ENCODE measurements around the gene SPATS2L.

Gene SPATS2L, protein sequence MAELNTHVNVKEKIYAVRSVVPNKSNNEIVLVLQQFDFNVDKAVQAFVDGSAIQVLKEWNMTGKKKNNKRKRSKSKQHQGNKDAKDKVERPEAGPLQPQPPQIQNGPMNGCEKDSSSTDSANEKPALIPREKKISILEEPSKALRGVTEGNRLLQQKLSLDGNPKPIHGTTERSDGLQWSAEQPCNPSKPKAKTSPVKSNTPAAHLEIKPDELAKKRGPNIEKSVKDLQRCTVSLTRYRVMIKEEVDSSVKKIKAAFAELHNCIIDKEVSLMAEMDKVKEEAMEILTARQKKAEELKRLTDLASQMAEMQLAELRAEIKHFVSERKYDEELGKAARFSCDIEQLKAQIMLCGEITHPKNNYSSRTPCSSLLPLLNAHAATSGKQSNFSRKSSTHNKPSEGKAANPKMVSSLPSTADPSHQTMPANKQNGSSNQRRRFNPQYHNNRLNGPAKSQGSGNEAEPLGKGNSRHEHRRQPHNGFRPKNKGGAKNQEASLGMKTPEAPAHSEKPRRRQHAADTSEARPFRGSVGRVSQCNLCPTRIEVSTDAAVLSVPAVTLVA

DNA sequence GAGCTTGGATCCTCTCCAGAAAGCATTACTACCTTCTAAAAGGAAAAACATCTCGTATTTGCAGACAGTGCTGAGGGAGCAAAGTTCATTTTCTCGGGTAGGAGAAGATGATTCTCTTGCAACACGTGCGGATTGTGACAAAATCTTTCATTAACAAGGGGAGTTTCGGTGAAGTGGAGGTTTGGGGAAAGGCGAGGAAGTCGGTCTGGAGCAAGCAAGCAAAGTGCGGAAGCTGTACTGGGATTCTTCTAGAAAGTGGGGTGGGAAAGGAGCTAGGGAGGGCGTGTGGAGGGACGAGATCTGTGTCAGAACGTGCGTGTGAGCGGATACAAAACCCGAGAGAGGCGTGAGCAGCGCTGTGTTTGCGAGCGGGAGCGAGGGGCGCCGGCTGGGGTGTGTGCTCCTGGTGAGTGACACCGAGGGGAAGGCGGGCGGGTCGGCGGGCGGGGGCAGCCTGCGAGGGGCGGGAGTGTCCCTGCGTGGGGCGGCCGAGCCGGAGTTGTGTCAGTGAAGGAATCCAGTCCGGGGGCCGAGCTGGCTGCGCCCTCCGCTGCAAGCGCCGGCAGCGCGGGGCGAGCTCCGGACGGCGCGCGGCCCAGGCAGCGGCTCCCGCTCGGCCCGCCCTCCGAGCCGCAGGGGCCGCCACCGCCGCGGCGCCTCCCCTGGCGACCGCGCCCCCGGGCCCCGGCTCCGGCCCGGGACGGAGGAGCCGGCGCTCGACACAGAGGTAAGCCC is at the start of gene SPATS2L:
Gene SPATS2L, plus strand, starts transcription at position 498 of the 735 bp plus-strand sequence. CDS start 82,552 bp downstream, outside the sequence.
- no peak for FAIRE-seq
- DNase-seq (ENCODE audit: low spot score): peak; percentile 76

DNA sequence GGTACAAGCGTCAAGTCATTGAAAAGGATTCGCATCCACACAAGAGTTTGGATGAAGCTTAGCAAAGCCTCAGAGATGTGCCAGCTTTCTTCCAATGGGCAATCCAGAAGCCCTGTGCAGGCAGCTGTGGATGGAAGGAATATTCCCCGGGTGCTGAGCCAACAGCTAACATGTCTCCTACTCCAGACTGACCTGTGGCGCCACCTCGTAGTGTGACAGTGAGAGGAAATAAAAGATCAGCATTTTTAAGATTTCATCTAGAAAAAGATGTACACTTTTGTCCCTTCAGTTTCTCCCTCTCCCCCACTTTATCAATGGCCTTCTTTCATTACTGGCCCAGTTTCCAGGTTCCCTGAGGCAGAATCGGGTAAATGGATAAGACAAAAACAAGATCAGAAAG is 48.9 kb upstream of the SPATS2L start:
- DNase-seq (ENCODE audit: low spot score) (no peak), FAIRE-seq (no peak)

DNA sequence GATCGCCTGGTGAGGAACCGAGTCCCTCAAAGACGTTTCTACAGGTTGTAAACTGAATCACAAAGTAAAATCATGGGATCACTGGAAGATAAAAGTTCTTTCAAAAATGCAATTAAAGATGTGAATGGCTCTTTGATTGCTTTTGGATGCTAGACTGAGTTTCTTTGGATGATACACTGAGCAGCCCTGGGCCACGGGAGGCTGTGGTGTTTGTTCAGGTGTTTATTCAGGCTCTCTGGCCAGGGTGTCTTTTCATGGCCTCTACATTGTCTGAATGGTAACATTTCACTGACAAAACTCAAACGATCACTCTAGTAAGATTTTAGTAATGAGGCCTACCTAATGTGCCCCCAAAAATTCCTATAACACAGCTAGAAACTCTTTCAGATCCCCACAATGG is 48.4 kb upstream of the SPATS2L start:
- no peak for DNase-seq (ENCODE audit: low spot score)
- FAIRE-seq: no peak

DNA sequence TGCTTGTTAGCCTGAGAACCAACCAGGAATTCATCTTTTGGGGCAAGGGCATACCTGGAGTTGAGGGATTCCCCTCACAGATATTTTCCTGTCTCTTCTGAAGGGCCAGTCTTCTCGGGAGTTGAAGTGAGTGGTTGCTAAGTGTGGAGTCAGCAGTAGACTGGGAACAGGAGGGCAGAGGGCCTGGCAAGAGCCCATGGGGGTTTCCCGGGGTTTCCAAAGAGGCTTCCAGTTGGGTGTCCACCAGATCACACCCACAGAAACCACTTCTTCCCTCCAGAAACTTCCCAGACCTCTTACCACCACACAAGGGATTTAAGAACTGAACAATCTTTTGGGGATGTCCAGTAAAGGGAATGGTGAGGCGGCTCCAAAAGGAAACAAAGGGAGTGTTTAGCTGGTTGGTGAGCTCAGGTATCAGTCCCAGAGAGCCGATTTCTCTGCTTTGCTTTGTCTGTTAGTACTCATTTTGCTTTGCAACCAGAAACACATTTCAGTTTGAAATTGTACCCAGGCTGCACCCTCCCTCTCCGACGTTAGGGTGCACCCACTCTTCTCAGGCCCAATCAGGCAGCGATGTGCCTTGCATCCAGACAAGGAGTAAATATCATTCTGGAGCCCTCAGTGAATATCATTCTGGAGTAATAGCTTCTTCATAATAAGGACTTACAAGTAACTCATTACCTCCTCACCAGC is 47.5 kb upstream of the SPATS2L start:
- DNase-seq (ENCODE audit: low spot score) (no peak), FAIRE-seq (no peak)

DNA sequence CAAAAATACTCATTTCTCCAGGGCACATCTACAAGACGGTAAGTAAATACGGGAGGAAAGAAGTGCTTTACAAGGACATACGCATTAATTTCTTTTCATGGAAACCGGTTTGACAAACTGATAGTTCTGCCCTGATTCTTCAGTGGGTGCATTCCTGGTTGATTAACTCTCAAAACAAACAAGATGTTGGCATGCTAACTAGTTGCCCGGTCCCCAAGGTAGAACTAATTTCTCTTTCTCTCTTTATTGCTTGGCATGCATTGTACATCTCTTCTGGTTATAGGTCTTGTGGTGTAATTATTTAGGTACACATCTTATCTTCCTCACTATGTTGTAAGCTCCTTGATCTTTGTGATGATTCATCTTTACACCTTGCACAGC is 46.9 kb upstream of the SPATS2L start:
- DNase-seq (ENCODE audit: low spot score) (no peak), FAIRE-seq (no peak)

GRCh38 chr2:200262047-200262446 is 44.4 kb upstream of the SPATS2L start:
- DNase-seq (ENCODE audit: low spot score) (no peak), FAIRE-seq (no peak)

DNA sequence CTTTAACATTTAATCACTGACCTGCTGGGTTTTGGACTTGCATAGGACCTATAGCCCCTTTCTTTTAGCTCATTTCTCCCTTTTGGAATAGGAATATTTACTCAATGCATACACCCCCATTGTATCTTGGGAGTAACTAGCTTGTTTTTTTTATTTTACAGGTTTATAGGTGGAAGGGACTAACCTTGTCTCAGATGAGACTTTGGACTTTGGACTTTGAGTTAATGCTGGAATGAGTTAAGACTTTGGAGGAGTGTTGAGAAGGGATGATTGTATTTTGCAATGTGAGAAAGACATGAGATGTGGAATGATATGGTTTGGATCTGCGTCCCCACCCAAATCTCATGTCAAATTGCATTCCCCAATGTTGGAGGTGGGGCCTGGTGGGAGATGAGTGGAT is 43.2 kb upstream of the SPATS2L start:
- FAIRE-seq (no peak), DNase-seq (ENCODE audit: low spot score) (no peak)

GRCh38 chr2:200264631-200265030 is 41.9 kb upstream of the SPATS2L start:
- DNase-seq (ENCODE audit: low spot score) (no peak), FAIRE-seq (no peak)

GRCh38 chr2:200266406-200266805 is 40.1 kb upstream of the SPATS2L start:
- FAIRE-seq (no peak), DNase-seq (ENCODE audit: low spot score) (no peak)

GRCh38 chr2:200267350-200267749 is 39.1 kb upstream of the SPATS2L start:
- no peak for FAIRE-seq
- DNase-seq (ENCODE audit: low spot score): no peak

DNA sequence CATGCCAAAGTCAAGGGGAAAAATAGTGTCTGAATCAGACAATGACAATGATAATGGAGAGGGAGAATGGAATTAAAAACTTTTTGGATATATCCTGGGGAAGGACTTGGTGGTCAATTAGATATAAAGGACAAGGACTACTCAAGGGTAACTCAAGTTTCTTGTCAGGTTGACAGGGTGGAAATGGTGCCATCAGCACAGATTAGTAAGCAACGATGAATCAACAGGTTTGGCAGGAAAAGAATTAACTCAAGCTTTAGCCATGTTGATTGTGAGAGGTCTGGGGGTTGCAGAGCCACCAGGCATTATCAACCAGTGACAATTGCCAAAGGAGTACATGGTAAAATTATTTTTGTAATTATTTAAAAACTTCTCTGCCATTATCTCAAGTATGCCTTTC is 35.8 kb upstream of the SPATS2L start:
- no peak for FAIRE-seq
- no peak for DNase-seq (ENCODE audit: low spot score)

- FAIRE-seq: no peak
Measured at GRCh38 chr2:200272320-200272719, 34.2 kb upstream of the SPATS2L start.

GRCh38 chr2:200274116-200275075 is 32.1 kb upstream of the SPATS2L start:
- peak; percentile 18 for DNase-seq (ENCODE audit: low spot score)
- FAIRE-seq: no peak

More at GRCh38 chr2:200272320-200272719, 34.2 kb upstream of the SPATS2L start:
- DNase-seq (ENCODE audit: low spot score): no peak

GRCh38 chr2:200275295-200276013 is 31.0 kb upstream of the SPATS2L start:
- DNase-seq (ENCODE audit: low spot score) (no peak), FAIRE-seq (no peak)

GRCh38 chr2:200276472-200276871 is 30.0 kb upstream of the SPATS2L start:
- FAIRE-seq: no peak

DNA sequence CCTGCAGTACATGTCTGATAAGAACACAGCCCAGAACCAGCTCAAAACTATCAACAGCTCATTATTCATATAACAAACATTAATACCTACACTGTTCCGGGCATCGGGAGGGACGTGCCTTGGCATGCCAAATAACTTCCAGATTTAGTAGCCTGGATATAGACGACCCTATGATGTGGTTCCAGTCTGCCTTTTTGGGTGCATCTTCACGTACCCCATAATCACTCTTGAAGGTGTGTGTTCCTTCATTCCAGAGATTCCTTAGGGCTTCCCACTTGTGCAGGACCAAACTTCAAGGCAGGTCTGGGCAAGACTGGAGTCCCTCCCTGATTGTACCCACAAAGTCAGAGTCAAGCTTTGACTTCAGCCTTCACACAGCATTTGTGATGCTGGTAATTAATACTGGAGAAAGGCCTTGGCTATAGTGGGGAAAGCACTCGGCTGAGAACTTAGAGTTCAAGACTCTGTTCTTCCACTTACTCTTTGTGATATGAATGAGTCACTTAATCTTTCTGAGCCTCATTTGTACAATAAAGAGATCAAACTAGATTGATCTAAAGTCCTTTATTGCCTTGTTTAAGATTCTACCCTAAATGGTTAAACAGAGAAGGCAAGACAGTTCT is 27.7 kb upstream of the SPATS2L start:
- FAIRE-seq: no peak
- DNase-seq (ENCODE audit: low spot score): peak; percentile 15

More at GRCh38 chr2:200276472-200276871, 30.0 kb upstream of the SPATS2L start:
- DNase-seq (ENCODE audit: low spot score): no peak

- no peak for FAIRE-seq
- DNase-seq (ENCODE audit: low spot score): no peak
Measured at GRCh38 chr2:200279857-200280256, 26.6 kb upstream of the SPATS2L start.

- FAIRE-seq (no peak), DNase-seq (ENCODE audit: low spot score) (no peak)
Measured at GRCh38 chr2:200286578-200286977, 19.9 kb upstream of the SPATS2L start.

GRCh38 chr2:200288670-200289429 is 17.6 kb upstream of the SPATS2L start:
- FAIRE-seq: no peak
- no peak for DNase-seq (ENCODE audit: low spot score)

All from urothelium cell line (cell line).